Right lobe of liver (tissue), 4 donors: ENCODE results near the gene GNAI2.

Experiments used
- POLR2A ChIP-seq: fragments of 450-650 bp; IDR thresholded peaks from one replicate; pipeline ENCODE4 v1.6.1; 2017; ENCODE audit warnings: antibody characterized with exemption, mild to moderate bottlenecking
- TF ChIP-seq, protein P1 (sequence below), 4 donors: fragments of 200-600 bp in 3 of 4; fragments of 450-650 bp in 1 of 4; IDR thresholded peaks; one replicate each; pipeline versions ENCODE4 v1.5.1 to v1.8.0; 2016 to 2022; ENCODE audit warnings: antibody characterized with exemption in 4 of 4, mild to moderate bottlenecking in 2 of 4
- donor health status: DM: no; HTN: no; CAD: no.
- donor health status: DM: no; HTN: no; CAD: no.
- donor health status: DM: no; HTN: yes; CAD: no.

DNA sequence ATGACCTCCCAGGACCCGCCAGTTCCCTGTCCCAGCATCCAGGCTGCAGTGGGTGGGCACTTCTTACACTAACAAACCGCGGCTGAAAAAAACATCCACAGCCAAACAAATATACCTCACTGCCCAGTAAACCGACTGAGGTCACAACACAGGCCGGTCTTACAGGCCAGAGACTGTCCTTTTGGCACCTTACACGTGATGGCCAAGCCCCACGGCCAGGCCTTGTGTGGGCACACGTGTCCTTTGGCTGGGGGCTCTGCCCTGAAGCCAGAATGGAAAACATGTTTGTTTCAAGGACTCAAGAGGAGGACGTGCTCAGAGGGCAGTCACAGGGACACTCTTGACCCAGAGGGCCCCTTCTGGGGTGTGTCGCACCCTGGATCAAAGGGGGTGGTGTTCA is 21.2 kb upstream of the GNAI2 start:
- TF ChIP-seq POLR2A: no peak
- TF ChIP-seq, protein P1, sequence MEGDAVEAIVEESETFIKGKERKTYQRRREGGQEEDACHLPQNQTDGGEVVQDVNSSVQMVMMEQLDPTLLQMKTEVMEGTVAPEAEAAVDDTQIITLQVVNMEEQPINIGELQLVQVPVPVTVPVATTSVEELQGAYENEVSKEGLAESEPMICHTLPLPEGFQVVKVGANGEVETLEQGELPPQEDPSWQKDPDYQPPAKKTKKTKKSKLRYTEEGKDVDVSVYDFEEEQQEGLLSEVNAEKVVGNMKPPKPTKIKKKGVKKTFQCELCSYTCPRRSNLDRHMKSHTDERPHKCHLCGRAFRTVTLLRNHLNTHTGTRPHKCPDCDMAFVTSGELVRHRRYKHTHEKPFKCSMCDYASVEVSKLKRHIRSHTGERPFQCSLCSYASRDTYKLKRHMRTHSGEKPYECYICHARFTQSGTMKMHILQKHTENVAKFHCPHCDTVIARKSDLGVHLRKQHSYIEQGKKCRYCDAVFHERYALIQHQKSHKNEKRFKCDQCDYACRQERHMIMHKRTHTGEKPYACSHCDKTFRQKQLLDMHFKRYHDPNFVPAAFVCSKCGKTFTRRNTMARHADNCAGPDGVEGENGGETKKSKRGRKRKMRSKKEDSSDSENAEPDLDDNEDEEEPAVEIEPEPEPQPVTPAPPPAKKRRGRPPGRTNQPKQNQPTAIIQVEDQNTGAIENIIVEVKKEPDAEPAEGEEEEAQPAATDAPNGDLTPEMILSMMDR (IDR thresholded peaks at IDR 0.05): no peak
